K562 (cell line): ENCODE measurements around the gene LRMDA. TPM values are rescaled to one million over a fixed set of nuclear protein-coding genes. Genes with fewer than 3 reads are reported as not detected.

ENCODE experiments used
- ATAC-seq: fragments of 200-7000 bp; cut with Tn5 transposase; 3 replicates; pipeline ENCODE4 v1.9.1; 2020; ENCODE audit warnings: moderate library complexity
- BruUV-seq: library from RNA; stranded (reverse); fragments of 400-500 nt; replicated peaks from 2 replicates; lab custom pipeline; 2021; lab: Mats Ljungman, UMichigan
- CTCF ChIA-PET: fragments of 300-600 bp; formaldehyde crosslinking; extraction: SDS; loops from one replicate; lab custom pipeline; 2021; ENCODE audit warnings: low intra/inter-chr PET ratio; lab: Yijun Ruan, JAX
- POLR2A ChIA-PET: fragments of 300-600, 350-650 bp; sonication (Branson Sonifier 250); formaldehyde crosslinking; extraction: SDS; loops from one replicate; lab custom pipeline; 2021; ENCODE audit warnings: antibody characterized with exemption, inconsistent platforms; lab: Yijun Ruan, JAX
- DNase-seq, 4 experiments: peaks; one replicate each; pipeline versions ENCODE4 v3.0.0 to v3.0.0-alpha.2; 2011 to 2018; ENCODE audit warnings: low spot score in 3 of 4, mixed read lengths in 3 of 4; ENCODE audit errors: extremely low read depth in 1 of 4
- FAIRE-seq: peaks from 2 replicates; lab custom pipeline; 2011; peaks lifted over from hg19 to GRCh38; lab: Jason Lieb, UNC
- H2AFZ ChIP-seq: 2 replicates; pipeline ENCODE4 v1.6.0; 2011; ENCODE audit warnings: low read depth, low read length, control low read depth, inconsistent platforms
- H3K27ac ChIP-seq: fragments of 200-600 bp; 3 replicates; pipeline ENCODE4 v1.8.0; 2011; ENCODE audit warnings: low read depth, mild to moderate bottlenecking, control low read depth, inconsistent platforms, low read length, moderate library complexity, mixed read lengths; ENCODE audit errors: extremely low read depth
- H3K27me3 ChIP-seq, 2 experiments: fragments of 300-600 bp in 1 of 2; 2 replicates in 1 of 2; 3 replicates in 1 of 2; pipeline versions ENCODE4 v1.6.0 to v1.8.0; 2011; ENCODE audit warnings: inconsistent platforms in 2 of 2, low read length in 2 of 2, mild to moderate bottlenecking in 1 of 2, mixed read lengths in 1 of 2, moderate library complexity in 1 of 2; ENCODE audit not compliant: control insufficient read depth in 2 of 2, insufficient read depth in 2 of 2
- H3K36me3 ChIP-seq: fragments of 300-600 bp; 3 replicates; pipeline ENCODE4 v1.8.0; 2011; ENCODE audit warnings: mild to moderate bottlenecking, low read length, inconsistent platforms; ENCODE audit not compliant: control insufficient read depth, insufficient read depth
- H3K4me1 ChIP-seq, 2 experiments: fragments of 200-600 bp in 1 of 2; replicated peaks in 1 of 2; 2 replicates in 1 of 2; 3 replicates in 1 of 2; pipeline versions ENCODE4 v1.5.1 to v1.8.0; 2011; ENCODE audit warnings: inconsistent platforms in 2 of 2, low read length in 2 of 2, mild to moderate bottlenecking in 1 of 2, mixed read lengths in 1 of 2, moderate library complexity in 1 of 2; ENCODE audit not compliant: control insufficient read depth in 2 of 2, insufficient read depth in 2 of 2
- H3K4me2 ChIP-seq: 2 replicates; pipeline ENCODE4 v1.6.1; 2011; ENCODE audit warnings: low read length, control low read depth, inconsistent platforms, mixed read lengths; ENCODE audit not compliant: insufficient read depth
- H3K4me3 ChIP-seq: fragments of 200-600 bp; sonication (generic), shearing (Covaris generic); 2 replicates; pipeline ENCODE4 v1.5.1; 2016; ENCODE audit warnings: control low read depth, inconsistent platforms
- H3K79me2 ChIP-seq: fragments of 200-600 bp; 3 replicates; pipeline ENCODE4 v1.8.0; 2011; ENCODE audit warnings: low read length, inconsistent platforms; ENCODE audit not compliant: control insufficient read depth, insufficient read depth
- H3K9ac ChIP-seq, 2 experiments: 2 replicates each; pipeline versions ENCODE4 v1.6.0 to v1.6.1; 2011; ENCODE audit warnings: low read depth in 2 of 2, low read length in 2 of 2, control low read depth in 1 of 2, inconsistent platforms in 1 of 2, mild to moderate bottlenecking in 1 of 2, mixed read lengths in 1 of 2; ENCODE audit not compliant: insufficient read depth in 1 of 2
- H3K9me1 ChIP-seq: one replicate; pipeline ENCODE4 v1.6.0; 2011; ENCODE audit warnings: inconsistent platforms, mild to moderate bottlenecking, low read length, moderate library complexity; ENCODE audit not compliant: control insufficient read depth, insufficient read depth
- H3K9me3 ChIP-seq: replicated peaks from 2 replicates; pipeline ENCODE4 v1.5.1; 2011; ENCODE audit warnings: low read depth, low read length, inconsistent platforms; ENCODE audit not compliant: control insufficient read depth, insufficient read depth
- H4K20me1 ChIP-seq: replicated peaks from 2 replicates; pipeline ENCODE4 v1.6.1; 2011; ENCODE audit warnings: low read length, inconsistent platforms, mixed read lengths; ENCODE audit not compliant: control insufficient read depth, insufficient read depth
- DNMT1 ChIP-seq: fragments of 450-650 bp; IDR thresholded peaks from 2 replicates; pipeline ENCODE4 v1.6.1; 2016; ENCODE audit warnings: antibody characterized with exemption, mild to moderate bottlenecking
- FOXK2 ChIP-seq, 2 experiments: fragments of 450-650 bp; IDR thresholded peaks in 1 of 2; conservative IDR thresholded peaks in 1 of 2; 2 replicates each; pipeline ENCODE4 v1.6.1; 2016; ENCODE audit warnings: low read depth in 2 of 2, mild to moderate bottlenecking in 1 of 2
- MAFG ChIP-seq: fragments of 450-650 bp; conservative IDR thresholded peaks from 2 replicates; pipeline ENCODE4 v1.6.1; 2016; ENCODE audit warnings: missing genetic modification characterization, missing compliant biosample characterization
- MEF2A ChIP-seq: IDR thresholded peaks from 2 replicates; pipeline ENCODE4 v1.6.1; 2011; ENCODE audit warnings: low read depth, mild to moderate bottlenecking, low read length, moderate library complexity; ENCODE audit not compliant: control insufficient read depth
- NR2F6 ChIP-seq: fragments of 450-650 bp; formaldehyde crosslinking; IDR thresholded peaks from 2 replicates; pipeline ENCODE4 v1.4.0; 2020; ENCODE audit warnings: mild to moderate bottlenecking
- PHB ChIP-seq: fragments of 250-450 bp; sonication (Bioruptor Pico); IDR thresholded peaks from 2 replicates; pipeline ENCODE4 v1.5.0; 2021
- RBM34 ChIP-seq: fragments of 200-400 bp; formaldehyde crosslinking; IDR thresholded peaks from 2 replicates; pipeline ENCODE4 v1.6.1; 2018; ENCODE audit warnings: low read length, borderline replicate concordance; ENCODE audit not compliant: insufficient read depth
- RNF219 ChIP-seq: fragments of 250-450 bp; sonication (Bioruptor Pico); IDR thresholded peaks from 2 replicates; pipeline ENCODE4 v1.5.0; 2022; ENCODE audit warnings: mild to moderate bottlenecking
- ZBTB49 ChIP-seq: sonication (generic); formaldehyde crosslinking; IDR thresholded peaks from 2 replicates; pipeline ENCODE4 v1.8.0; 2022; ENCODE audit warnings: missing genetic modification reagents, mild to moderate bottlenecking, borderline replicate concordance
- ZNF384 ChIP-seq: IDR thresholded peaks from 2 replicates; pipeline ENCODE4 v1.6.1; 2012; ENCODE audit warnings: low read depth, low read length, improper control_type of control experiment
- ZNF561 ChIP-seq: fragments of 450-650 bp; formaldehyde crosslinking; conservative IDR thresholded peaks from 2 replicates; pipeline ENCODE4 v1.4.0; 2020; ENCODE audit warnings: mild to moderate bottlenecking, moderate library complexity
- ZNF57 ChIP-seq: fragments of 450-650 bp; formaldehyde crosslinking; IDR thresholded peaks from 2 replicates; pipeline ENCODE4 v1.4.0; 2020; ENCODE audit warnings: mild to moderate bottlenecking, moderate library complexity
- WGBS: fragments of 100-300 bp; shearing (Covaris generic); methylation state at CpG from one replicate; pipeline ENCODE4 v1.1.6; 2016; ENCODE audit warnings: low coverage, mixed read lengths; ENCODE audit not compliant: insufficient coverage; ENCODE audit errors: missing lambda C conversion rate; 5-methylcytosine and 5-hydroxymethylcytosine counted together
- in situ Hi-C: fragments of 300-500 bp; cut with MboI; formaldehyde crosslinking; loops from 4 replicates; pipeline ENCODE4 v1.15.0; 2018; ENCODE audit warnings: inconsistent platforms, mixed read lengths
- intact Hi-C: fragments of 100-400 bp; cut with micrococcal nuclease; formaldehyde crosslinking; loops from 2 replicates; pipeline ENCODE4 v1.14.2; 2022
- polyA plus RNA-seq, 8 experiments: library from polyadenylated mRNA; depleted of rRNA in 4 of 8; stranded (reverse) in 5 of 8; unstranded in 3 of 8; fragments of >200 nt; fragmentation: Nextera tagmentation in 2 of 8; fragmentation: Illumina TruSeq in 1 of 8; extraction: Ambion mirVana in 2 of 8; extraction: Trizol in 1 of 8; gene quantifications; 2 replicates each; pipeline versions ENCODE4 v1.2.1 to v1.2.3, GENCODE V29; 2011 to 2014; ENCODE audit warnings: inconsistent platforms in 1 of 8, missing spikeins in 1 of 8
- total RNA-seq, 7 experiments: library from RNA; depleted of rRNA in 6 of 7; stranded (reverse); fragments of >200 nt in 6 of 7; fragmentation: Illumina TruSeq in 2 of 7; extraction: Trizol in 2 of 7; gene quantifications; 2 replicates each; pipeline versions ENCODE4 v1.2.1 to v1.2.3, GENCODE V29; 2011 to 2021; ENCODE audit warnings: low replicate concordance in 1 of 7
- TF ChIP-seq, protein P1 (sequence below): fragments of 250-450 bp; sonication (Bioruptor Pico); IDR thresholded peaks from 2 replicates; pipeline ENCODE4 v1.4.0; 2020; ENCODE audit warnings: mild to moderate bottlenecking
- TF ChIP-seq, protein P2 (sequence below), 2 experiments: fragments of 450-650 bp in 1 of 2; sonication (generic) in 1 of 2; formaldehyde crosslinking in 1 of 2; IDR thresholded peaks in 1 of 2; conservative IDR thresholded peaks in 1 of 2; 2 replicates each; pipeline versions ENCODE4 v1.6.1 to v1.8.1; 2016 to 2023; ENCODE audit warnings: mild to moderate bottlenecking in 2 of 2, moderate library complexity in 2 of 2, inconsistent platforms in 1 of 2, missing genetic modification reagents in 1 of 2

LRMDA gene
- total and polyA plus RNA-seq, 9 of the 15 experiments (the other 6 are each of a cell fraction or from before 2014, with no cell fraction given): 0.25 TPM; not detected in 8

DNA sequence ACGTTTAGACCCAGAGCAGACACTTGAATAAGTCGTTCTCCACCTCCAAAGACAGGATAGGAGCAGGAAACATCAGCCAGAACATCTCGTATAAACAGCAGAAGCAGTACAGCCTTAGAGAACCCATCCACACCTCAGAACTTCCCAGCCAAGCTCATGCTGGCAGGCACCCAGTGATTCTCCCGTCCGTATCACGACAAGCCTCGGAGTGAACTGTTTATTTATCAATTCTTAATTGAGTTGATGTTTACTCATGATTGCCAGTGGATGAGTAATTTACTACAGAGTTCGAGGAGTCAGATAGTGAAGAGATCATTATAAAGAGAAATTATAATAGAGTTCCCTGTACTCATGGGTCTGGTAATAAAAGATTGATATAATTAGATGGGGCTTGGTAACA, 811.5 kb downstream of the LRMDA start:
- no peak overlapping the region for H3K4me2 ChIP-seq
- BruUV-seq: no TSS peak
- H3K4me3 ChIP-seq: no peak overlapping the region
- intact Hi-C loops: no loop called here
- ATAC-seq (no peak), DNase-seq (no peak), FAIRE-seq (no peak)
- H3K36me3 ChIP-seq: no peaks in the 10 kb centered on the region
- no peak overlapping the region for H2AFZ ChIP-seq
- no peaks in the 10 kb centered on the region for H4K20me1 ChIP-seq
- H3K79me2 ChIP-seq: no peaks in the 10 kb centered on the region
- in situ Hi-C loops: no loop called here
- H3K9me3 ChIP-seq: no peaks in the 10 kb centered on the region; the same call in 1 of the 2 replicates
- H3K27me3 ChIP-seq: no peaks in the 10 kb centered on the region
- H3K9me1 ChIP-seq: no peaks in the 10 kb centered on the region
- H3K27ac ChIP-seq: no peak overlapping the region
- ChIA-PET POLR2A (no interaction called here), CTCF (no interaction called here)
- H3K4me1 ChIP-seq: no peaks in the 10 kb centered on the region
- 2% methylated on average over 8 of the region's 8 CpGs for WGBS
- H3K9ac ChIP-seq: no peak overlapping the region
- TF ChIP-seq DNMT1 (no peak), MEF2A (no peak), ZNF384 (no peak), ZBTB49 (no peak), RNF219 (CRISPR knock-in tag) (no peak), FOXK2 (conservative IDR thresholded peaks at IDR 0.05 in 1 of 2, IDR thresholded peaks at IDR 0.05 in 1 of 2; ENCODE audit: low read depth in 2 of 2) (no peak), ZNF561 (CRISPR knock-in tag) (no peak), ZNF57 (CRISPR knock-in tag) (no peak), NR2F6 (CRISPR knock-in tag) (no peak), RBM34 (no peak), PHB (CRISPR knock-in tag) (no peak), MAFG (tag) (no peak)
- TF ChIP-seq, protein P1, sequence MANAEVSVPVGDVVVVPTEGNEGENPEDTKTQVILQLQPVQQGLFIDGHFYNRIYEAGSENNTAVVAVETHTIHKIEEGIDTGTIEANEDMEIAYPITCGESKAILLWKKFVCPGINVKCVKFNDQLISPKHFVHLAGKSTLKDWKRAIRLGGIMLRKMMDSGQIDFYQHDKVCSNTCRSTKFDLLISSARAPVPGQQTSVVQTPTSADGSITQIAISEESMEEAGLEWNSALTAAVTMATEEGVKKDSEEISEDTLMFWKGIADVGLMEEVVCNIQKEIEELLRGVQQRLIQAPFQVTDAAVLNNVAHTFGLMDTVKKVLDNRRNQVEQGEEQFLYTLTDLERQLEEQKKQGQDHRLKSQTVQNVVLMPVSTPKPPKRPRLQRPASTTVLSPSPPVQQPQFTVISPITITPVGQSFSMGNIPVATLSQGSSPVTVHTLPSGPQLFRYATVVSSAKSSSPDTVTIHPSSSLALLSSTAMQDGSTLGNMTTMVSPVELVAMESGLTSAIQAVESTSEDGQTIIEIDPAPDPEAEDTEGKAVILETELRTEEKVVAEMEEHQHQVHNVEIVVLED (CRISPR knock-in tag): no peak
- TF ChIP-seq, protein P2, sequence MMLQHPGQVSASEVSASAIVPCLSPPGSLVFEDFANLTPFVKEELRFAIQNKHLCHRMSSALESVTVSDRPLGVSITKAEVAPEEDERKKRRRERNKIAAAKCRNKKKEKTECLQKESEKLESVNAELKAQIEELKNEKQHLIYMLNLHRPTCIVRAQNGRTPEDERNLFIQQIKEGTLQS (IDR thresholded peaks at IDR 0.05): no peak
- TF ChIP-seq, protein P2 (CRISPR knock-in tag; conservative IDR thresholded peaks at IDR 0.05): no peak
